HG03159 (cell line): Measurements from ENCODE around the gene SCAI.
"Not testable (repeated sequence)": the region's sequence is repeated elsewhere in the genome, so short reads cannot be mapped to it uniquely, and the experiment has no call there.

ENCODE experiments used
- ATAC-seq: cut with Tn5 transposase; IDR thresholded peaks from one replicate; pipeline ENCODE4 v1.9.1; 2021; ENCODE audit warnings: mild to moderate bottlenecking, moderate library complexity; ENCODE audit not compliant: unreplicated experiment

The SCAI gene

GRCh38 chr9:124949387-124949786 is 193.9 kb downstream of the SCAI start:
- ATAC-seq: no peak

GRCh38 chr9:124947727-124948391 is 195.5 kb downstream of the SCAI start:
- ATAC-seq: no peak

- no peak for ATAC-seq
Measured at GRCh38 chr9:124946167-124946566, 197.2 kb downstream of the SCAI start.

- peak; percentile 18 for ATAC-seq
Measured at GRCh38 chr9:124941679-124942561, 201.4 kb downstream of the SCAI start.

- ATAC-seq: peak; percentile 82
Measured at GRCh38 chr9:124940894-124941678, 202.2 kb downstream of the SCAI start, which contains the start of gene GOLGA1. TSS of gene GOLGA1 (minus strand) at chr9:124941083. CDS start at chr9:124938711, 2,372 bp downstream.

GRCh38 chr9:124940521-124940893 is 202.8 kb downstream of the SCAI start:
- ATAC-seq: peak; percentile 34

- ATAC-seq: no peak
Measured at GRCh38 chr9:124939944-124940343, 203.4 kb downstream of the SCAI start.

GRCh38 chr9:124934290-124934689 is 209.0 kb downstream of the SCAI start:
- ATAC-seq: peak; percentile 62

- ATAC-seq: no peak
Measured at GRCh38 chr9:124932333-124932732, 211.0 kb downstream of the SCAI start.

- ATAC-seq: no peak
Measured at GRCh38 chr9:124929464-124929863, 213.9 kb downstream of the SCAI start.

GRCh38 chr9:124928116-124928515 is 215.2 kb downstream of the SCAI start:
- no peak for ATAC-seq

GRCh38 chr9:124920394-124920793 is 222.9 kb downstream of the SCAI start:
- not testable (repeated sequence) for ATAC-seq

GRCh38 chr9:124914753-124915405 is 228.4 kb downstream of the SCAI start:
- ATAC-seq: no peak

- no peak for ATAC-seq
Measured at GRCh38 chr9:124913378-124913777, 229.9 kb downstream of the SCAI start.

GRCh38 chr9:124911766-124912165 is 231.6 kb downstream of the SCAI start:
- no peak for ATAC-seq

- no peak for ATAC-seq
Measured at GRCh38 chr9:124908098-124908497, 235.2 kb downstream of the SCAI start.

- ATAC-seq: no peak
Measured at GRCh38 chr9:124906966-124907365, 236.4 kb downstream of the SCAI start.

GRCh38 chr9:124899845-124900244 is 243.5 kb downstream of the SCAI start:
- no peak for ATAC-seq

GRCh38 chr9:124897570-124898460 is 245.5 kb downstream of the SCAI start:
- no peak for ATAC-seq

- no peak for ATAC-seq
Measured at GRCh38 chr9:124894741-124895170, 248.6 kb downstream of the SCAI start.
